GM12873 (cell line): ENCODE measurements around the gene IFT122.

ENCODE experiments used
- CTCF ChIP-seq: IDR thresholded peaks from 2 replicates; pipeline ENCODE4 v1.5.1; 2012; ENCODE audit warnings: low read depth, mild to moderate bottlenecking, moderate library complexity, low read length, control low read depth; ENCODE audit not compliant: insufficient read depth; ENCODE audit errors: missing control alignments

IFT122 gene

GRCh38 chr3:129530251-129530791, 90.3 kb downstream of the IFT122 start:
- TF ChIP-seq CTCF, result no peak

GRCh38 chr3:129530821-129531220, 90.8 kb downstream of the IFT122 start:
- no peak for TF ChIP-seq CTCF

GRCh38 chr3:129531699-129532098, 91.7 kb downstream of the IFT122 start:
- no peak for TF ChIP-seq CTCF

GRCh38 chr3:129532261-129532660, 92.2 kb downstream of the IFT122 start:
- TF ChIP-seq CTCF, result no peak

GRCh38 chr3:129533406-129533805, 93.4 kb downstream of the IFT122 start:
- TF ChIP-seq CTCF, result no peak

GRCh38 chr3:129534428-129535027, 94.5 kb downstream of the IFT122 start:
- TF ChIP-seq CTCF, result no peak

- TF ChIP-seq CTCF, result no peak
These were observed 95.1 kb downstream of the IFT122 start for GRCh38 chr3:129535075-129535474.

- TF ChIP-seq CTCF, result no peak
These were observed 96.3 kb downstream of the IFT122 start for GRCh38 chr3:129536374-129536667.
